ENCODE measurements around the gene C2orf68. TPM values are rescaled to one million over a fixed set of nuclear protein-coding genes. Genes with fewer than 3 reads are reported as not detected.

Gene C2orf68
- total and polyA plus RNA-seq, 9 of the 15 experiments (the other 6 are each of a cell fraction or from before 2014, with no cell fraction given) = 22.1 to 50.0 (median 31.8) TPM

DNA sequence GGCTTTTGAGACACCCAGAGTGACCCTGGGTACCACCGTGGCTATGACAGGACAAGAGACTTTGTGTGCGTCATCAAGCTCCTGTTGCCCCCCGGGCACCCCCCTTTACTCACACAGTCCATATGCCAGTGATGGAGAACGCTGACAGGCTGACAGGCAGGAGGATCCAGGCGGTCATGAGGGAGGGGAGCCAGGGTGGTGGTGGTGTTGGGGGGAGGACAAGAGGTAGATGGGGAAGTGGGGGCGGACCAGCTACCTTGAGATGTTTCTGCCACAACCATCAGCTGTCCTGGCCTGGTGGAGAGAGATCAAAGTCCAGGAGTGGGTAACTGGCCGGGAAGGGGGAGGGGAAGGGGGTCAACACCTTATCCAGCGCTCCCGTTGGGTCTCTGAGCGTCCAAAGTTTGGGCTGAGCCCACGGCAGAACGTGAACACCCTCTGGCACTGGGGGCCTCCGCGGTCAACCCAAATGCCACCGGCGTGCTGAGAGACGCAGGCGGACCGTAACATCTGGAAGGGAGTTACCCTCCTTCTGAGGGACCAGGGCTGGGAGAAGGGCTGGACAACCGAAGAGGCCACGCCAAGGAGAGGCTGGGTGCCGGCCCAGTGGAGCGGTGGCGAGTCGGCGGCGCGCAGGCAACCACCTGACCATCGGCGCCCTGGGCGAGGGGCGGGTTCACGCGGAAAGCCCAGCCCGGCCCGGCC is 9.9 kb downstream of the C2orf68 start (continued):
- TF ChIP-seq, protein P1, sequence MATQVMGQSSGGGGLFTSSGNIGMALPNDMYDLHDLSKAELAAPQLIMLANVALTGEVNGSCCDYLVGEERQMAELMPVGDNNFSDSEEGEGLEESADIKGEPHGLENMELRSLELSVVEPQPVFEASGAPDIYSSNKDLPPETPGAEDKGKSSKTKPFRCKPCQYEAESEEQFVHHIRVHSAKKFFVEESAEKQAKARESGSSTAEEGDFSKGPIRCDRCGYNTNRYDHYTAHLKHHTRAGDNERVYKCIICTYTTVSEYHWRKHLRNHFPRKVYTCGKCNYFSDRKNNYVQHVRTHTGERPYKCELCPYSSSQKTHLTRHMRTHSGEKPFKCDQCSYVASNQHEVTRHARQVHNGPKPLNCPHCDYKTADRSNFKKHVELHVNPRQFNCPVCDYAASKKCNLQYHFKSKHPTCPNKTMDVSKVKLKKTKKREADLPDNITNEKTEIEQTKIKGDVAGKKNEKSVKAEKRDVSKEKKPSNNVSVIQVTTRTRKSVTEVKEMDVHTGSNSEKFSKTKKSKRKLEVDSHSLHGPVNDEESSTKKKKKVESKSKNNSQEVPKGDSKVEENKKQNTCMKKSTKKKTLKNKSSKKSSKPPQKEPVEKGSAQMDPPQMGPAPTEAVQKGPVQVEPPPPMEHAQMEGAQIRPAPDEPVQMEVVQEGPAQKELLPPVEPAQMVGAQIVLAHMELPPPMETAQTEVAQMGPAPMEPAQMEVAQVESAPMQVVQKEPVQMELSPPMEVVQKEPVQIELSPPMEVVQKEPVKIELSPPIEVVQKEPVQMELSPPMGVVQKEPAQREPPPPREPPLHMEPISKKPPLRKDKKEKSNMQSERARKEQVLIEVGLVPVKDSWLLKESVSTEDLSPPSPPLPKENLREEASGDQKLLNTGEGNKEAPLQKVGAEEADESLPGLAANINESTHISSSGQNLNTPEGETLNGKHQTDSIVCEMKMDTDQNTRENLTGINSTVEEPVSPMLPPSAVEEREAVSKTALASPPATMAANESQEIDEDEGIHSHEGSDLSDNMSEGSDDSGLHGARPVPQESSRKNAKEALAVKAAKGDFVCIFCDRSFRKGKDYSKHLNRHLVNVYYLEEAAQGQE (IDR thresholded peaks at IDR 0.05; ENCODE audit: borderline replicate concordance) = no peak
- TF ChIP-seq, protein P1 (CRISPR knock-in tag; IDR thresholded peaks at IDR 0.05; ENCODE audit: low read depth) = 0 out of 2 replicates have a peak, but pooled peaks have one; percentile 52
- TF ChIP-seq STAT5A (IDR thresholded peaks at IDR 0.05; ENCODE audit: borderline replicate concordance, low read length) (no peak), ZNF12 (CRISPR knock-in tag; IDR thresholded peaks at IDR 0.05) (0 out of 2 replicates have a peak, but pooled peaks have one; percentile 57), CBFB (CRISPR knock-in tag; IDR thresholded peaks at IDR 0.05) (0 out of 2 replicates have a peak, but pooled peaks have one; percentile 38), SREBF2 (CRISPR knock-in tag; IDR thresholded peaks at IDR 0.05) (no peak)
- TF ChIP-seq, protein P2, sequence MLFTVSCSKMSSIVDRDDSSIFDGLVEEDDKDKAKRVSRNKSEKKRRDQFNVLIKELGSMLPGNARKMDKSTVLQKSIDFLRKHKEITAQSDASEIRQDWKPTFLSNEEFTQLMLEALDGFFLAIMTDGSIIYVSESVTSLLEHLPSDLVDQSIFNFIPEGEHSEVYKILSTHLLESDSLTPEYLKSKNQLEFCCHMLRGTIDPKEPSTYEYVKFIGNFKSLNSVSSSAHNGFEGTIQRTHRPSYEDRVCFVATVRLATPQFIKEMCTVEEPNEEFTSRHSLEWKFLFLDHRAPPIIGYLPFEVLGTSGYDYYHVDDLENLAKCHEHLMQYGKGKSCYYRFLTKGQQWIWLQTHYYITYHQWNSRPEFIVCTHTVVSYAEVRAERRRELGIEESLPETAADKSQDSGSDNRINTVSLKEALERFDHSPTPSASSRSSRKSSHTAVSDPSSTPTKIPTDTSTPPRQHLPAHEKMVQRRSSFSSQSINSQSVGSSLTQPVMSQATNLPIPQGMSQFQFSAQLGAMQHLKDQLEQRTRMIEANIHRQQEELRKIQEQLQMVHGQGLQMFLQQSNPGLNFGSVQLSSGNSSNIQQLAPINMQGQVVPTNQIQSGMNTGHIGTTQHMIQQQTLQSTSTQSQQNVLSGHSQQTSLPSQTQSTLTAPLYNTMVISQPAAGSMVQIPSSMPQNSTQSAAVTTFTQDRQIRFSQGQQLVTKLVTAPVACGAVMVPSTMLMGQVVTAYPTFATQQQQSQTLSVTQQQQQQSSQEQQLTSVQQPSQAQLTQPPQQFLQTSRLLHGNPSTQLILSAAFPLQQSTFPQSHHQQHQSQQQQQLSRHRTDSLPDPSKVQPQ (CRISPR knock-in tag; IDR thresholded peaks at IDR 0.05; ENCODE audit: borderline replicate concordance) = no peak
